ENCODE data around the gene CDK8.

- TF ChIP-seq ZNF331 (CRISPR knock-in tag; IDR thresholded peaks at IDR 0.05; ENCODE audit: low read depth), result no peak
- TF ChIP-seq CTCF (conservative IDR thresholded peaks at IDR 0.05; ENCODE audit: low read depth in 2 of 2), result no peak
- no peak for TF ChIP-seq POLR2AphosphoS5 (IDR thresholded peaks at IDR 0.05; ENCODE audit: low read depth)
These were observed 27.9 kb upstream of the CDK8 start for GRCh38 chr13:26225896-26226617.

Measured in GM23338 (cell line).